ENCODE measurements around the gene CGB1.
"Not testable (repeated sequence)": the region's sequence is repeated elsewhere in the genome, so short reads cannot be mapped to it uniquely, and the experiment has no call there.

Gene CGB1

DNA sequence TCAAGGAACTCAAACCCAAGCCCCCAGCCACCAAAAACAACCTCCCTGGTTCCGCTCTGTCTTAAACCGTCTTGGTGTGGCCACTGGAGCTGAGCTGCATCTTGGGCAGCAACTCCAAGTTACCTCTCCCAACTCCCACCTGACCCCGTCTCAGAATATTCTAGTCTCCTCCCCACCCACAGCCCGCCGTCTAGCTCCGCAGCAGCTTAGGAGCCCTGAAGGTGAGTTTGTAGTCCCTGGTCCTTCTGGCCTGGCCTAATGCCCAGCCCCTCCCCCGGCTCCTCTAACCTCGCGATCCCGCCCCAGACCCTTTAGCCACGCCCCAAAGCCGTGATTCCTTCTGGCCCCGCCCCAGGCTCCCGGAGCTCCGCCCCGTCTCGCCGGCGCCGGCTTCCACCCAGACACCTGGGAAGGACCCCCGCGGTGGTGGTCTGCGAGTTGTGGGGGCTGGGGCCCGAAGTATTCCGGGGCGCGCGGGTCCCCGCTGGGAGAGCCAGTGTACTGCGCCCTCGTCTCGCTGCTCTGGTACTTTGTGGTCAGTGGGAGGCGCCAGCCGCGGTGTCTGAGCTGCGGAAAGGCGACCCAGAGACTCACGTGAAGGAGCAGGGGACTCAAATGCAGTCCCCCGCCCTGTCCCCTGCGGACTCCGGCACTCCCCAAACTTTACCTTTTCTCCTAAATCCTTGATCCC is 17.3 kb downstream of the CGB1 start (continued):
- TF ChIP-seq ZNF341 (tag by site-specific recombination; IDR thresholded peaks at IDR 0.05; ENCODE audit: low read depth) (no peak), KLF1 (tag by site-specific recombination; IDR thresholded peaks at IDR 0.05) (peak; percentile 28; the same call in 1 of the 2 replicates), ZBTB8A (tag by site-specific recombination; IDR thresholded peaks at IDR 0.05) (no peak), YY1 (tag by site-specific recombination; IDR thresholded peaks at IDR 0.05) (no peak), SCRT2 (tag by site-specific recombination; IDR thresholded peaks at IDR 0.05) (no peak), ZNF350 (tag by site-specific recombination; IDR thresholded peaks at IDR 0.05) (no peak), ZNF335 (tag by site-specific recombination; conservative IDR thresholded peaks at IDR 0.05) (peak; percentile 39; the same call in 1 of the 2 replicates), ZNF664 (tag by site-specific recombination; IDR thresholded peaks at IDR 0.05) (no peak), HOXA7 (CRISPR knock-in tag; IDR thresholded peaks at IDR 0.05; ENCODE audit: borderline replicate concordance) (no peak), SP3 (tag by site-specific recombination; IDR thresholded peaks at IDR 0.05) (peak; percentile 39; the same call in 1 of the 2 replicates), ZNF174 (tag by site-specific recombination; IDR thresholded peaks at IDR 0.05) (no peak), ZNF768 (tag by site-specific recombination; IDR thresholded peaks at IDR 0.05) (no peak), KLF8 (tag by site-specific recombination; IDR thresholded peaks at IDR 0.05) (peak; percentile 19; the same call in 1 of the 2 replicates), ZFP69B (tag by site-specific recombination; IDR thresholded peaks at IDR 0.05) (no peak), ZNF610 (tag by site-specific recombination; IDR thresholded peaks at IDR 0.05; ENCODE audit: borderline replicate concordance) (no peak)
- TF ChIP-seq, protein P1, sequence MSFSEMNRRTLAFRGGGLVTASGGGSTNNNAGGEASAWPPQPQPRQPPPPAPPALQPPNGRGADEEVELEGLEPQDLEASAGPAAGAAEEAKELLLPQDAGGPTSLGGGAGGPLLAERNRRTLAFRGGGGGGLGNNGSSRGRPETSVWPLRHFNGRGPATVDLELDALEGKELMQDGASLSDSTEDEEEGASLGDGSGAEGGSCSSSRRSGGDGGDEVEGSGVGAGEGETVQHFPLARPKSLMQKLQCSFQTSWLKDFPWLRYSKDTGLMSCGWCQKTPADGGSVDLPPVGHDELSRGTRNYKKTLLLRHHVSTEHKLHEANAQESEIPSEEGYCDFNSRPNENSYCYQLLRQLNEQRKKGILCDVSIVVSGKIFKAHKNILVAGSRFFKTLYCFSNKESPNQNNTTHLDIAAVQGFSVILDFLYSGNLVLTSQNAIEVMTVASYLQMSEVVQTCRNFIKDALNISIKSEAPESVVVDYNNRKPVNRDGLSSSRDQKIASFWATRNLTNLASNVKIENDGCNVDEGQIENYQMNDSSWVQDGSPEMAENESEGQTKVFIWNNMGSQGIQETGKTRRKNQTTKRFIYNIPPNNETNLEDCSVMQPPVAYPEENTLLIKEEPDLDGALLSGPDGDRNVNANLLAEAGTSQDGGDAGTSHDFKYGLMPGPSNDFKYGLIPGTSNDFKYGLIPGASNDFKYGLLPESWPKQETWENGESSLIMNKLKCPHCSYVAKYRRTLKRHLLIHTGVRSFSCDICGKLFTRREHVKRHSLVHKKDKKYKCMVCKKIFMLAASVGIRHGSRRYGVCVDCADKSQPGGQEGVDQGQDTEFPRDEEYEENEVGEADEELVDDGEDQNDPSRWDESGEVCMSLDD (tag by site-specific recombination; IDR thresholded peaks at IDR 0.05) = no peak
- TF ChIP-seq, protein P2, sequence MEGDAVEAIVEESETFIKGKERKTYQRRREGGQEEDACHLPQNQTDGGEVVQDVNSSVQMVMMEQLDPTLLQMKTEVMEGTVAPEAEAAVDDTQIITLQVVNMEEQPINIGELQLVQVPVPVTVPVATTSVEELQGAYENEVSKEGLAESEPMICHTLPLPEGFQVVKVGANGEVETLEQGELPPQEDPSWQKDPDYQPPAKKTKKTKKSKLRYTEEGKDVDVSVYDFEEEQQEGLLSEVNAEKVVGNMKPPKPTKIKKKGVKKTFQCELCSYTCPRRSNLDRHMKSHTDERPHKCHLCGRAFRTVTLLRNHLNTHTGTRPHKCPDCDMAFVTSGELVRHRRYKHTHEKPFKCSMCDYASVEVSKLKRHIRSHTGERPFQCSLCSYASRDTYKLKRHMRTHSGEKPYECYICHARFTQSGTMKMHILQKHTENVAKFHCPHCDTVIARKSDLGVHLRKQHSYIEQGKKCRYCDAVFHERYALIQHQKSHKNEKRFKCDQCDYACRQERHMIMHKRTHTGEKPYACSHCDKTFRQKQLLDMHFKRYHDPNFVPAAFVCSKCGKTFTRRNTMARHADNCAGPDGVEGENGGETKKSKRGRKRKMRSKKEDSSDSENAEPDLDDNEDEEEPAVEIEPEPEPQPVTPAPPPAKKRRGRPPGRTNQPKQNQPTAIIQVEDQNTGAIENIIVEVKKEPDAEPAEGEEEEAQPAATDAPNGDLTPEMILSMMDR (tag by site-specific recombination; IDR thresholded peaks at IDR 0.05) = peak; percentile 33; the same call in 1 of the 2 replicates
- TF ChIP-seq, protein P3, sequence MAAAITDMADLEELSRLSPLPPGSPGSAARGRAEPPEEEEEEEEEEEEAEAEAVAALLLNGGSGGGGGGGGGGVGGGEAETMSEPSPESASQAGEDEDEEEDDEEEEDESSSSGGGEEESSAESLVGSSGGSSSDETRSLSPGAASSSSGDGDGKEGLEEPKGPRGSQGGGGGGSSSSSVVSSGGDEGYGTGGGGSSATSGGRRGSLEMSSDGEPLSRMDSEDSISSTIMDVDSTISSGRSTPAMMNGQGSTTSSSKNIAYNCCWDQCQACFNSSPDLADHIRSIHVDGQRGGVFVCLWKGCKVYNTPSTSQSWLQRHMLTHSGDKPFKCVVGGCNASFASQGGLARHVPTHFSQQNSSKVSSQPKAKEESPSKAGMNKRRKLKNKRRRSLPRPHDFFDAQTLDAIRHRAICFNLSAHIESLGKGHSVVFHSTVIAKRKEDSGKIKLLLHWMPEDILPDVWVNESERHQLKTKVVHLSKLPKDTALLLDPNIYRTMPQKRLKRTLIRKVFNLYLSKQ (tag by site-specific recombination; IDR thresholded peaks at IDR 0.05; ENCODE audit: borderline replicate concordance) = no peak

DNA sequence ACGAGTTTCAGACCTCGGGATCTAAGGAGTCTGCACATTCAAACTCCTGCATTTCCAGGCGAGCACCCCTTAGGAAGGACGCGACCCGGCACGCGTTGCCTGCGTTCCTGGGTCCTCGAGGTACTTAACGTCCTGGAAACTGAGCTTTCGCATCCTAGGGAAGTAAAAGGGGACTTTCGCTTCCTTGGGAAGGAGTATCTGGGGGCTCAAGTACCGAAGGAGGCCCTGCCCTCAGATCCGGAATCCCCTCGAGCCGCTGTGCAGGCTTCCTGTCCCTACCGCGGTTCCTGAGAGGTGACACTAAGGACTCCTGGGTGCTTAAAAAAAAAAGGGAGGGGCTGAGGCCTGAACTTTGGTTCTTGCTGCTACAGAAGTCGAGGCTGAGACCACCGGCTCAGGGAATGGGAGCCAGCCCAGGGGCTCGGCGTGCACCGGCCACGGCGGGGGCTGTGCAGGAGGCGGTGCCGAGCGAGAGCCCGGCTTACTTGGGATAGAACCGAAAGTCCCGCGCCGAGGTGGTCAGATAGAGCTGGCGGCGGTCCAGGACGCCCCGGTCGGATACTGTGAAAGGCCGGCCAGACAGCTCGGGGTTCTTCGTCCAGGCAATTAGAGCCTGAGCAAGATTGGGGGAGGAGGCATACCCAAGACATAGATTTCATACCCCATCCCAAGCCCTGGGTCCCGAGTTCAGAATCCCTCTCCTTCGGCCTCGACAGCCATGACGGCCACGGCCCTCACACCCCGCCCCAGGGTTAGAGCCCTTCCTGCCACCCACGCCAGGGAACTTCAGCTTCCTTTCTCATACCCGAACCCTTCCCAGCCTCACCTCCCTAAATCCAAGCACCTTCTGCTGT is 18.1 kb downstream of the CGB1 start:
- not testable (repeated sequence) for H3K4me1 ChIP-seq (ENCODE audit: control insufficient read depth, insufficient read depth, low read length); H3K27ac ChIP-seq (ENCODE audit: extremely low read depth, low read depth, low read length); H3K4me3 ChIP-seq (ENCODE audit: low read depth, low read length); H3K9me3 ChIP-seq (ENCODE audit: control insufficient read depth, insufficient read depth, low read depth, low read length)
- POLR2A ChIA-PET = interaction anchor here (1.2 to 3.4 kb wide), 5 partner anchors 19 to 39 kb away, joined by 3 to 20 read pairs (median 5); partner anchors contain the start of genes GYS1 and RUVBL2
- CTCF ChIA-PET = interaction anchor here (0.7 to 3.1 kb wide), 17 partner anchors 10 to 230 kb away, joined by 3 to 26 read pairs (median 4); partner anchors contain the start of genes CGB2, GYS1 and RUVBL2
- H3K36me3 ChIP-seq (ENCODE audit: control insufficient read depth in 2 of 2, insufficient read depth in 1 of 2, low read length in 2 of 2) = peaks cover 4 to 27% of the 10 kb centered on the region in 2 experiments; a peak in 2 of 3 replicates
